Transverse colon (tissue), 3 donors: ENCODE measurements around the gene BAIAP2.

Experiments
- CTCF ChIP-seq, 5 experiments: fragments of 200-600 bp in 3 of 5; fragments of 450-650 bp in 2 of 5; sonication (generic) in 3 of 5; IDR thresholded peaks; 1 replicate in 2 of 5; 2 replicates in 3 of 5; pipeline ENCODE4 v1.5.1; 2016 to 2017; ENCODE audit warnings: antibody characterized with exemption in 5 of 5, inconsistent platforms in 3 of 5, mild to moderate bottlenecking in 2 of 5, moderate library complexity in 1 of 5
- POLR2A ChIP-seq: fragments of 450-650 bp; IDR thresholded peaks from one replicate; pipeline ENCODE4 v1.6.1; 2016; ENCODE audit warnings: antibody characterized with exemption, mild to moderate bottlenecking, moderate library complexity

GRCh38 chr17:81065500-81065899 is 30.5 kb downstream of the BAIAP2 start:
- no peak for TF ChIP-seq CTCF (IDR thresholded peaks at IDR 0.05)
- no peak for TF ChIP-seq POLR2A
